ENCODE data around the gene ZNF606. TPM values are rescaled to one million over a fixed set of nuclear protein-coding genes. Genes with fewer than 3 reads are reported as not detected.
A peak's percentile ranks its signal among the peaks of the same experiment; 100 is the strongest.

ZNF606 gene
- total RNA-seq = 10 to 100 TPM; 25.5 to 37.3 TPM
- 1 to 10 TPM; 2.7 to 7.2 TPM for polyA plus RNA-seq

DNA sequence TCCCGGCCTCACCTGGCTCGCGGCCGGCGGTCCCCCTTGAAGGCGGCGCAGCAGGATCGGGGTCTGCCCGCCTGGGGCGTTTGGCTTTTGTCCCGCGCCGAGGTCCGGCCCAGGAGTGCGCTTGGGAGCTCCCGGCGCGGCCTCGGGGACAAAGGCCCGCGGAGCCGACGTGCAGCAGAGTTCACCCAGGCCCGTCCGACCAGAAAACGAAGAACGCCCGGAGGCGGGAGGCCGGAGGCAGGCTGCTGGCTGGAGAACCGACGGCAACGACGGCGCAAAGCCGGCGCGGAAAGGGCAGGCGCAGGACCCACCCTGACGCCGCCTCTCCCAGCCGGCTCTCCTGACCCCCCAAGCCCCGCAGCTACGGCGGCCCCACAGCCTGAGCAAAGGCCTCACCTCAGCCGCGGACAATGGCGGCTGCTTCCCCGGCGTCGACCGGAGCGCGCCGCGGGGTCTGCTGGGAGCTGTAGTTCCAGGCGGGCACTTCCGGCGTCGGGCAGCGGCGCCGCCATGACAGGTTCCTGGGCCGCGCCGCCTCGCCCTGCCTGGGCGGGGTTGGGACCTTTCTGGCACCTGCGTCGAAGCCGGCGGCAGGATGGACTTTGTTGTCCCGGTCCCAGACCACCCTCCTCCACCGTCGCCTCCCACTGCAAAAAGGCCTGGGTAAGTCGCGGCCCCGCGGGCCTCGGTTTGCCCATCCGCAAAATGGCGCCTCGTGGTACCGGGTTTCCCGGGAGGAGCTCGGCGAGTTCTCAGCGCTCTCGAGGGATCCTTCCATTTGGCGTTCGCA, at the start of gene ZNF606:
TSS of gene ZNF606 (minus strand) at position 437 of the 790 bp plus-strand sequence. CDS start 1,501 bp downstream, outside the sequence.
- H3K9me3 Mint-ChIP-seq = peaks cover 4 to 68% (median 61%) of the 10 kb centered on the region in 8 donors
- peak within 1 kb of the TSS; percentile 93 to 98 for H3K4me3 ChIP-seq (ENCODE audit: low read length in 2 of 2)
- POLR2A ChIA-PET (ENCODE audit: partially characterized antibody) = interaction anchor here (0.8 to 2.4 kb wide), 32 partner anchors 8 to 811 kb away, joined by 3 to 19 read pairs (median 6); partner anchors contain the start of genes ZIK1, ZNF211, ZNF256 and ZNF264
- peaks cover 15 to 34% (median 26%) of the 10 kb centered on the region in 4 donors for H3K4me1 Mint-ChIP-seq
- H3K9me3 ChIP-seq (ENCODE audit: control insufficient read depth in 1 of 2, low read length in 2 of 2) = peaks cover 8 to 46% of the 10 kb centered on the region in 2 donors
- H3K27ac ChIP-seq (ENCODE audit: low read depth, low read length) = peak within 1 kb of the TSS; percentile 80
- peak within 1 kb of the TSS; percentile 76 to 87 (median 84) for H3K4me3 Mint-ChIP-seq
- H3K27me3 Mint-ChIP-seq = no peaks in the 10 kb centered on the region
- DNase-seq = peak; percentile 83 to 89 (median 86)
- H3K4me1 ChIP-seq (ENCODE audit: insufficient read depth, low read length) = peaks cover 22% of the 10 kb centered on the region
- intact Hi-C loops (cut with micrococcal nuclease) = loop anchor here (1.0 to 10.0 kb wide), 11 partner anchors 55 to 762 kb away; partner anchors contain the start of genes TRAPPC2B, ZNF134, ZNF256 and ZNF416
- no peaks in the 10 kb centered on the region for H3K27me3 ChIP-seq (ENCODE audit: insufficient read depth, low read length)
- H3K36me3 ChIP-seq (ENCODE audit: insufficient read depth, low read length) = peaks cover 15% of the 10 kb centered on the region
- CTCF ChIA-PET (ENCODE audit: partially characterized antibody) = interaction anchor here (0.9 to 1.6 kb wide), 4 partner anchors 9 to 568 kb away, joined by 3 to 4 read pairs (median 3); no protein-coding TSS in a partner anchor
- peaks cover 78 to 84% of the 10 kb centered on the region in 2 donors for H3K36me3 Mint-ChIP-seq
- H3K27ac Mint-ChIP-seq = peak within 1 kb of the TSS; percentile 78 to 93 (median 87)

DNA sequence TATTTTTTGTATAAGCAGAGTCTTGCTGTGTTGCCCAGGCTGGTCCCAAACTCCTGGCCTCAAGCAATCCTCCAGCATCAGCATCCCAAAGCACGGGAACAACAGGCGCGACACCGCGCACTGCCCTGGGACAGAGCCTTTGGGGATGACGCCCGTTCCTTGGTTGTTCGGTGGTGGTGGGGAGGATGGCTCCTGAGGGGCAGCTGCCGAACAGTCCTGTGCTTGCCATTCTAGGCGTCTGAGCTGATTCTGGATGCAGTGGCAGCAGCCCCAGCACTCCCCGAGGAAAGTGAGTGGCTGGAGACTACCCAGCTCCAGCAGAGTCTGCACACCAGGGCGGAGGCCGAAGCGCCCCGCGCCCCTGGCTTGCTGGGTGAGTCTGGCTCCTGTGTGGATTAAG, 49.6 kb upstream of the ZNF606 start:
- POLR2A ChIA-PET (ENCODE audit: partially characterized antibody) = no interaction called here
- H3K4me3 Mint-ChIP-seq = no peak overlapping the region
- Histone ChIP-seq H3K36me3 (ENCODE audit: insufficient read depth, low read length) (no peaks in the 10 kb centered on the region), H3K27ac (ENCODE audit: low read depth, low read length) (no peak overlapping the region), H3K9me3 (ENCODE audit: control insufficient read depth in 1 of 2, low read length in 2 of 2) (peaks cover 0 to 24% of the 10 kb centered on the region in 2 donors), H3K4me1 (ENCODE audit: insufficient read depth, low read length) (no peaks in the 10 kb centered on the region), H3K4me3 (ENCODE audit: low read length in 2 of 2) (no peak overlapping the region), H3K27me3 (ENCODE audit: insufficient read depth, low read length) (no peaks in the 10 kb centered on the region)
- CTCF ChIA-PET (ENCODE audit: partially characterized antibody) = no interaction called here
- peaks cover 0 to 7% (median 2%) of the 10 kb centered on the region in 4 donors for H3K4me1 Mint-ChIP-seq
- peaks cover 15 to 19% of the 10 kb centered on the region in 2 donors for H3K36me3 Mint-ChIP-seq
- DNase-seq = no peak
- H3K27ac Mint-ChIP-seq = no peak overlapping the region
- H3K9me3 Mint-ChIP-seq = peaks cover 2 to 73% (median 59%) of the 10 kb centered on the region in 8 donors
- peaks cover 6 to 8% of the 10 kb centered on the region in 2 donors for H3K27me3 Mint-ChIP-seq
- intact Hi-C loops (cut with micrococcal nuclease) = no loop called here

DNA sequence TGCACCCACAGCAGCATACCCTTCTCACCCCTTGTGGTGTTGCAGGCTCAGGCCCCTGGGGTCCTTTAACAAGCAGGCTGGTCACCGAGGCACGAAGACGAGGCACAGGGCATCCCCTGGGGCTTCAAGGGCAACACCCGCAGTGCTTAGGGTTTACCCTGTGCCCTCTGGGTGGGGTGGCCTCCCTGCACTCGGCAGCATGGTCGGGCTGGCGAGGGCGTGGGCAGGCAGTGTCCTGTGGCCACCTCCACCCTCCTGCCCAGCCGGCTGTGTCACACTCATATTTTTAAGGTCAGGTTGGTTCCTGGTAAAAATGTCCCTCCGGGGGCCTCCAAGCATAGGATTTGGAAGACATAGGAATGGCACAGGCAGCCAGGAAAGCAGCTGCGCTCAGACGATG, 45.1 kb upstream of the ZNF606 start:
- Mint-ChIP-seq H3K27me3 (no peaks in the 10 kb centered on the region), H3K27ac (no peak overlapping the region), H3K4me1 (no peaks in the 10 kb centered on the region), H3K36me3 (peaks cover 4 to 7% of the 10 kb centered on the region in 2 donors), H3K9me3 (peaks cover 2 to 82% (median 57%) of the 10 kb centered on the region in 8 donors), H3K4me3 (no peak overlapping the region)
- no peak for DNase-seq
- intact Hi-C loops (cut with micrococcal nuclease) = no loop called here
- CTCF ChIA-PET (ENCODE audit: partially characterized antibody) = no interaction called here
- no peaks in the 10 kb centered on the region for H3K36me3 ChIP-seq (ENCODE audit: insufficient read depth, low read length)
- H3K4me1 ChIP-seq (ENCODE audit: insufficient read depth, low read length) = no peaks in the 10 kb centered on the region
- no peak overlapping the region for H3K27ac ChIP-seq (ENCODE audit: low read depth, low read length)
- POLR2A ChIA-PET (ENCODE audit: partially characterized antibody) = no interaction called here
- H3K4me3 ChIP-seq (ENCODE audit: low read length in 2 of 2) = no peak overlapping the region
- H3K9me3 ChIP-seq (ENCODE audit: control insufficient read depth in 1 of 2, low read length in 2 of 2) = peaks cover 0 to 19% of the 10 kb centered on the region in 2 donors
- H3K27me3 ChIP-seq (ENCODE audit: insufficient read depth, low read length) = no peaks in the 10 kb centered on the region

DNA sequence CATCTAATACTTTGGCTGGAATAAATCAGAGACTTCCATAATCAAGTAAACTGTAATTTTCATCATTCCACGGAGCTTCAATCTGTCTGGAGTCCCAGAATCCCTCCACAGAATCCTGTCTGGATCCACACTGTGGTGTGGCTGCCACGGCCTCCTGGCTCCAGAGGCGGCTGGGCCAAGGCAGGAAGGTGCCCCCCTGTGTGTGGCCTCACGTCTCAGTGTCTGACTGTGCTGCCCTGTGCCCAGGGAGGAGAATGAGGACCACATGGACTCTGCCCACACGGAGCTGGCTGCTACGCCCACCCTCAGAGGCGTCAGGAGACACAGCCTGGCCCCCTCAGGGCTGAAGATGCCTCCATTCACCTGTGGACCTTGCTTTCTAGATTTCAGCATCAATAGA, 44.2 kb upstream of the ZNF606 start:
- Mint-ChIP-seq H3K4me3 (no peak overlapping the region), H3K4me1 (no peaks in the 10 kb centered on the region), H3K36me3 (peaks cover 6 to 7% of the 10 kb centered on the region in 2 donors), H3K9me3 (peaks cover 2 to 83% (median 57%) of the 10 kb centered on the region in 8 donors), H3K27ac (no peak overlapping the region), H3K27me3 (no peaks in the 10 kb centered on the region)
- ChIA-PET POLR2A (ENCODE audit: partially characterized antibody) (no interaction called here), CTCF (ENCODE audit: partially characterized antibody) (interaction anchor here (0.6 kb wide), 1 partner anchor 730 kb away, joined by 3 read pairs; no protein-coding TSS in a partner anchor)
- peaks cover 0 to 14% of the 10 kb centered on the region in 2 donors for H3K9me3 ChIP-seq (ENCODE audit: control insufficient read depth in 1 of 2, low read length in 2 of 2)
- no peaks in the 10 kb centered on the region for H3K27me3 ChIP-seq (ENCODE audit: insufficient read depth, low read length)
- H3K27ac ChIP-seq (ENCODE audit: low read depth, low read length) = no peak overlapping the region
- H3K36me3 ChIP-seq (ENCODE audit: insufficient read depth, low read length) = no peaks in the 10 kb centered on the region
- H3K4me1 ChIP-seq (ENCODE audit: insufficient read depth, low read length) = no peaks in the 10 kb centered on the region
- H3K4me3 ChIP-seq (ENCODE audit: low read length in 2 of 2) = no peak overlapping the region
- no peak for DNase-seq
- intact Hi-C loops (cut with micrococcal nuclease) = no loop called here

DNA sequence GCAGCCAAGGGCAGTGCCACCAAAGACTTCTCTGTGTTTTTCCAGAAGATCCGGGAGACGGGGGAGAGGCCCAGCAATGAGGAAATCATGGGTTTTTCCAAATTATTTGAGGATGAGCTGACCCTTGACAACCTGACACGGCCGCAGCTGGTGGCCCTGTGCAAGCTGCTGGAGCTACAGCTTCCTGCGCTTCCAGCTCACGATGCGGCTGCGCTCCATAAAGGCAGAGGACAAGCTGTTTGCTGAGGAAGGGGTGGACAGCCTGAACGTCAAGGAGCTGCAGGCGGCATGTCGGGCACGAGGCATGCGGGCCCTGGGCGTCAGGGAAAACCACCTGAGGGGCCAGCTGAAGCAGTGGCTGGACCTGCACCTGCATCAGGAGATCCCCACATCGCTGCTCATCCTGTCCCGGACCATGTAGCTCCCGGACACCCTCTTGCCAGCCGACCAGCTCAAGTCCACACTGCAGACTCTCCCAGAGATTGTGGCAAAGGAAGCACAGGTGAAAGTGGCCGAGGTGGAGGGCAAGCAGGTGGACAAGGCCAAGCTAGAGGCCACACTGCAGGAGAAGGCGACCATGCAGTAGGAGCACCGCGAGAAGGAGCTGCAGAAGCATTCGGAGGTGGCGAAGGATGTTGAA, 42.9 kb upstream of the ZNF606 start:
- no peaks in the 10 kb centered on the region for H3K27me3 ChIP-seq (ENCODE audit: insufficient read depth, low read length)
- DNase-seq = no peak
- no peaks in the 10 kb centered on the region for H3K4me1 Mint-ChIP-seq
- ChIA-PET CTCF (ENCODE audit: partially characterized antibody) (no interaction called here), POLR2A (ENCODE audit: partially characterized antibody) (no interaction called here)
- H3K27me3 Mint-ChIP-seq = no peaks in the 10 kb centered on the region
- H3K36me3 ChIP-seq (ENCODE audit: insufficient read depth, low read length) = no peaks in the 10 kb centered on the region
- intact Hi-C loops (cut with micrococcal nuclease) = no loop called here
- H3K9me3 ChIP-seq (ENCODE audit: control insufficient read depth in 1 of 2, low read length in 2 of 2) = peaks cover 0 to 10% of the 10 kb centered on the region in 2 donors
- H3K4me1 ChIP-seq (ENCODE audit: insufficient read depth, low read length) = no peaks in the 10 kb centered on the region
- H3K27ac Mint-ChIP-seq = no peak overlapping the region
- H3K4me3 Mint-ChIP-seq = no peak overlapping the region
- no peak overlapping the region for H3K27ac ChIP-seq (ENCODE audit: low read depth, low read length)
- H3K4me3 ChIP-seq (ENCODE audit: low read length in 2 of 2) = no peak overlapping the region
- peaks cover 9% of the 10 kb centered on the region in 2 donors for H3K36me3 Mint-ChIP-seq
- H3K9me3 Mint-ChIP-seq = peaks cover 2 to 83% (median 59%) of the 10 kb centered on the region in 8 donors

DNA sequence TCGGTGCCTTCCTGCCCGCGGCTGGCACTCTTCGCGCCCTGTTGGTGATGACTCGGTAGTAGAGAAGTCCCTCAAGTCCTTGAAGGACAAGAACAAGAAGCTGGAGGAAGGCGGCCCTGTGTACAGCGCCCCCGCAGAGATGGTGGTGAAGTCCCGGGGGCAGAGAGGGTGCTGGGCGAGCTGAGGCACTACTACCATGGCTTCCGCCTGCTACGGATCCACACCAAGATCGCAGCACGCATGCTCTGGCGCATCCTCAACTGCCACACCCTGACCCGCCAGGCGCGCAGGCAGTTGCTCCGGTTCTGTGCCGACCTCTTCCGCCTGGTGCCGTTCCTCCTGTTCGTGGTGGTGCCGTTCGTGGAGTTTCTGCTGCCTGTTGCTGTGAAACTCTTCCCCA, 42.3 kb upstream of the ZNF606 start:
- Mint-ChIP-seq H3K27me3 (no peaks in the 10 kb centered on the region), H3K9me3 (peaks cover 2 to 83% (median 59%) of the 10 kb centered on the region in 8 donors), H3K4me1 (no peaks in the 10 kb centered on the region), H3K36me3 (peaks cover 9% of the 10 kb centered on the region in 2 donors), H3K27ac (peak overlapping the region in 1 of 7 donors; percentile 55), H3K4me3 (no peak overlapping the region)
- H3K27me3 ChIP-seq (ENCODE audit: insufficient read depth, low read length) = no peaks in the 10 kb centered on the region
- H3K9me3 ChIP-seq (ENCODE audit: control insufficient read depth in 1 of 2, low read length in 2 of 2) = peaks cover 0 to 10% of the 10 kb centered on the region in 2 donors
- H3K4me3 ChIP-seq (ENCODE audit: low read length in 2 of 2) = no peak overlapping the region
- CTCF ChIA-PET (ENCODE audit: partially characterized antibody) = no interaction called here
- POLR2A ChIA-PET (ENCODE audit: partially characterized antibody) = no interaction called here
- no peaks in the 10 kb centered on the region for H3K4me1 ChIP-seq (ENCODE audit: insufficient read depth, low read length)
- H3K27ac ChIP-seq (ENCODE audit: low read depth, low read length) = no peak overlapping the region
- H3K36me3 ChIP-seq (ENCODE audit: insufficient read depth, low read length) = no peaks in the 10 kb centered on the region
- DNase-seq = no peak
- intact Hi-C loops (cut with micrococcal nuclease) = no loop called here

DNA sequence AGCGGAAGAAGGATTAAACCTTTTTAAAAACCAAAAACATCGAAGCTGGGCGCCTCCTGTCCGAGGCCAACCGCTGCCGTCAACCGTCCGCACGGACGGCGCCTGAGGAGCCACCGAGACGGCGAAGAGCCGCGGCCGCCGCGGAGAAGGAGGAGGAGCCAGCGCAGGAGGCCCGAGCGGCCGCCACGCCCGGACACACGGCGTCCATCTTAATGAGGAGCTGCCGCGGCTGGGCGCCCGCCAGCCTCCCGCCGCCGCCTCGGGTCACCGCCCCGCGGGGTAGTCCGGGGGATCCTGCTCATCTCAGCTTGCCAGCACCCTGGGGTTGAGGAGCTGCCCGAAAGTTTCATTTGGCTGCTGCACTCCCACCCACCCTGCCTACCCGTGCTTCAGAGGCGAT, 41.8 kb upstream of the ZNF606 start:
- no peaks in the 10 kb centered on the region for H3K4me1 Mint-ChIP-seq
- H3K27ac ChIP-seq (ENCODE audit: low read depth, low read length) = no peak overlapping the region
- no peaks in the 10 kb centered on the region for H3K27me3 ChIP-seq (ENCODE audit: insufficient read depth, low read length)
- H3K9me3 Mint-ChIP-seq = peaks cover 2 to 80% (median 56%) of the 10 kb centered on the region in 8 donors
- intact Hi-C loops (cut with micrococcal nuclease) = no loop called here
- no peak overlapping the region for H3K4me3 Mint-ChIP-seq
- no peak for DNase-seq
- POLR2A ChIA-PET (ENCODE audit: partially characterized antibody) = no interaction called here
- H3K27ac Mint-ChIP-seq = no peak overlapping the region
- no peak overlapping the region for H3K4me3 ChIP-seq (ENCODE audit: low read length in 2 of 2)
- no peaks in the 10 kb centered on the region for H3K27me3 Mint-ChIP-seq
- CTCF ChIA-PET (ENCODE audit: partially characterized antibody) = no interaction called here
- H3K36me3 Mint-ChIP-seq = peaks cover 7 to 9% of the 10 kb centered on the region in 2 donors
- H3K9me3 ChIP-seq (ENCODE audit: control insufficient read depth in 1 of 2, low read length in 2 of 2) = peaks cover 0 to 6% of the 10 kb centered on the region in 2 donors
- H3K36me3 ChIP-seq (ENCODE audit: insufficient read depth, low read length) = no peaks in the 10 kb centered on the region
- no peaks in the 10 kb centered on the region for H3K4me1 ChIP-seq (ENCODE audit: insufficient read depth, low read length)
